MM.1S (cell line): Measurements from ENCODE around the gene NAALADL2.

ENCODE experiments used
- DNase-seq: peaks from one replicate; pipeline ENCODE4 v3.0.0-alpha.2; 2015
- H2AFZ ChIP-seq: fragments of 300-600 bp; sonication (generic); 2 replicates; pipeline ENCODE4 v1.6.0; 2016; ENCODE audit warnings: antibody characterized with exemption, low read length
- H3F3A ChIP-seq: fragments of 300-600 bp; sonication (generic); 2 replicates; pipeline ENCODE4 v1.6.1; 2016; ENCODE audit warnings: mild to moderate bottlenecking, antibody characterized with exemption, low read length, moderate library complexity, mixed read lengths; ENCODE audit not compliant: insufficient read depth
- H3K27ac ChIP-seq: fragments of 300-600 bp; sonication (generic); 2 replicates; pipeline ENCODE4 v1.5.1; 2016; ENCODE audit warnings: mild to moderate bottlenecking, low read length
- H3K27me3 ChIP-seq: fragments of 300-600 bp; sonication (generic); replicated peaks from 2 replicates; pipeline ENCODE4 v1.6.0; 2016; ENCODE audit warnings: low read length; ENCODE audit not compliant: insufficient read depth
- H3K36me3 ChIP-seq: fragments of 300-600 bp; sonication (generic); replicated peaks from 2 replicates; pipeline ENCODE4 v1.6.1; 2016; ENCODE audit warnings: mild to moderate bottlenecking, low read length, mixed read lengths; ENCODE audit not compliant: insufficient read depth
- H3K4me1 ChIP-seq: fragments of 300-600 bp; sonication (generic); 2 replicates; pipeline ENCODE4 v1.6.1; 2016; ENCODE audit warnings: low read length, mixed read lengths
- H3K4me2 ChIP-seq: fragments of 300-600 bp; sonication (generic); 2 replicates; pipeline ENCODE4 v1.6.0; 2016; ENCODE audit warnings: low read depth, low read length
- H3K4me3 ChIP-seq: fragments of 300-600 bp; sonication (generic); 2 replicates; pipeline ENCODE4 v1.5.1; 2016; ENCODE audit warnings: low read length, mixed read lengths
- H3K79me2 ChIP-seq: fragments of 300-600 bp; sonication (generic); 2 replicates; pipeline ENCODE4 v1.6.1; 2016; ENCODE audit warnings: mixed run types, low read length, mixed read lengths
- H3K9ac ChIP-seq: fragments of 300-600 bp; sonication (generic); 2 replicates; pipeline ENCODE4 v1.6.1; 2016; ENCODE audit warnings: low read length, mixed read lengths
- H3K9me2 ChIP-seq: fragments of 300-600 bp; sonication (generic); replicated peaks from 2 replicates; pipeline ENCODE4 v1.6.1; 2016; ENCODE audit warnings: mild to moderate bottlenecking, low read length, mixed read lengths; ENCODE audit not compliant: insufficient read depth
- H3K9me3 ChIP-seq: fragments of 300-600 bp; sonication (generic); replicated peaks from 2 replicates; pipeline ENCODE4 v1.6.1; 2016; ENCODE audit warnings: mild to moderate bottlenecking, low read length, mixed read lengths; ENCODE audit not compliant: insufficient read depth
- H4K20me1 ChIP-seq: fragments of 300-600 bp; sonication (generic); 2 replicates; pipeline ENCODE4 v1.6.1; 2016; ENCODE audit warnings: mild to moderate bottlenecking, low read length, moderate library complexity, mixed read lengths; ENCODE audit not compliant: insufficient read depth
- CTCF ChIP-seq: fragments of 300-600 bp; sonication (generic); IDR thresholded peaks from 2 replicates; pipeline ENCODE4 v1.5.1; 2016; ENCODE audit warnings: antibody characterized with exemption, low read length, mixed read lengths
- EZH2 ChIP-seq: fragments of 300-600 bp; sonication (generic); optimal IDR thresholded peaks from 2 replicates; pipeline ENCODE3; 2017; ENCODE audit warnings: low read depth, mild to moderate bottlenecking, antibody characterized with exemption, low read length, mixed read lengths
- EZH2phosphoT487 ChIP-seq: fragments of 300-600 bp; sonication (generic); IDR thresholded peaks from 2 replicates; pipeline ENCODE4 v1.6.1; 2018; ENCODE audit warnings: antibody characterized with exemption, low read length

Gene NAALADL2

GRCh38 chr3:175428466-175428865 is 569.3 kb downstream of the NAALADL2 start:
- Histone ChIP-seq H3K9me3 (no peaks in the 10 kb centered on the region), H3K27ac (peak overlapping the region; percentile 14; the same call in 1 of the 2 replicates), H2AFZ (peak overlapping the region; percentile 37), H3K36me3 (no peaks in the 10 kb centered on the region), H3K9me2 (no peaks in the 10 kb centered on the region), H3K79me2 (no peaks in the 10 kb centered on the region), H3K4me1 (peaks cover 29% of the 10 kb centered on the region), H3K4me3 (no peak overlapping the region), H4K20me1 (no peaks in the 10 kb centered on the region), H3K9ac (no peak overlapping the region), H3K4me2 (peak overlapping the region; percentile 28), H3K27me3 (no peaks in the 10 kb centered on the region), H3F3A (no peaks in the 10 kb centered on the region)
- TF ChIP-seq CTCF (no peak), EZH2 (no peak), EZH2phosphoT487 (no peak)
- no peak for DNase-seq

- Histone ChIP-seq H3K27ac (no peak overlapping the region; the same call in 1 of the 2 replicates), H3K9me3 (no peaks in the 10 kb centered on the region), H3K9me2 (no peaks in the 10 kb centered on the region), H3K4me2 (peak overlapping the region; percentile 22), H3F3A (no peaks in the 10 kb centered on the region), H3K9ac (no peak overlapping the region), H4K20me1 (no peaks in the 10 kb centered on the region), H2AFZ (0 out of 2 replicates have a peak overlapping the region, but pooled peaks have one; percentile 10), H3K4me3 (no peak overlapping the region), H3K79me2 (no peaks in the 10 kb centered on the region), H3K4me1 (peaks cover 29% of the 10 kb centered on the region), H3K36me3 (no peaks in the 10 kb centered on the region), H3K27me3 (no peaks in the 10 kb centered on the region)
- peak; percentile 63 for DNase-seq
- no peak for TF ChIP-seq CTCF
- TF ChIP-seq EZH2phosphoT487, result no peak
- TF ChIP-seq EZH2, result no peak
Measured at GRCh38 chr3:175430983-175431773, 572.0 kb downstream of the NAALADL2 start.

DNA sequence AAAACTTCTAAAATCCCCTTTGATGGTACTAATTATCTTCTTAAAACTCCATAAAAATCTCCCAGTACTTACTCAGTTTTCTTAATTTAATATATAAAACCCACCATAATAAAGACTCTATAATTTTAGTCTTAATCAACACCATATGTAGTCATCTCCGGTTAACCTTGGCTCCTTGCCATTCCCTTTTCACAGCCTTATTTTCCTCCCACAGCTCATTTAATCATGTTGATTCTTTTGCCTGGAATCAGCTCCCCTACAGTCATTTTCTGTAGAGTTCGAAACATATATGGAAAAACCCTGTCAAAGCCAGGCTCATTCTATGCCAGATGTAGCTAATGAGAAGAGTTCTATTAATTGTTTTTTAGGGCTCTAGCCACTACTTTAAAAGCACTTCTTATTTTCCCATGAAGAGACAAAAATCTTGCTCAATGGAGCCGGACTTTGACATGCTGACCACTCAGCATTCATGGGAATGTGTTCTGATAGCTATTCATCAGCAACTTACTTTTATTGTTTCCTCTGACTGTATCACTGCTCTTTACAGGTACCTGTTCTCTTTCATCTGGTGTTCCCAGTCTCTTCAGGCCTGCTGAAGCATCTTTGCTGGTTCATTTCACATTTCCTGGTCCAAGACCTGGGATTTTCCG is 573.4 kb downstream of the NAALADL2 start:
- Histone ChIP-seq H3K27me3 (no peaks in the 10 kb centered on the region), H3K4me2 (no peak overlapping the region), H3K79me2 (no peaks in the 10 kb centered on the region), H3K9me3 (no peaks in the 10 kb centered on the region), H2AFZ (no peak overlapping the region), H3K4me1 (peaks cover 29% of the 10 kb centered on the region), H3K9me2 (no peaks in the 10 kb centered on the region), H3K27ac (no peak overlapping the region), H4K20me1 (no peaks in the 10 kb centered on the region), H3K9ac (no peak overlapping the region), H3F3A (no peaks in the 10 kb centered on the region), H3K4me3 (no peak overlapping the region), H3K36me3 (no peaks in the 10 kb centered on the region)
- DNase-seq, result no peak
- TF ChIP-seq EZH2phosphoT487, result no peak
- TF ChIP-seq EZH2, result no peak
- TF ChIP-seq CTCF, result no peak
